ENCODE results near the gene FXN. TPM values are rescaled to one million over a fixed set of nuclear protein-coding genes. Genes with fewer than 3 reads are reported as not detected.

FXN gene
- total RNA-seq, 3 donors from 2014 or later: 3.8 to 7.5 (median 6.9) TPM

DNA sequence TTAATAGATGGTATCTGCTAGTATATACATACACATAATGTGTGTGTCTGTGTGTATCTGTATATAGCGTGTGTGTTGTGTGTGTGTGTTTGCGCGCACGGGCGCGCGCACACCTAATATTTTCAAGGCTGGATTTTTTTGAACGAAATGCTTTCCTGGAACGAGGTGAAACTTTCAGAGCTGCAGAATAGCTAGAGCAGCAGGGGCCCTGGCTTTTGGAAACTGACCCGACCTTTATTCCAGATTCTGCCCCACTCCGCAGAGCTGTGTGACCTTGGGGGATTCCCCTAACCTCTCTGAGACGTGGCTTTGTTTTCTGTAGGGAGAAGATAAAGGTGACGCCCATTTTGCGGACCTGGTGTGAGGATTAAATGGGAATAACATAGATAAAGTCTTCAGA, 757 bp downstream of the FXN start:
- H3K4me1 ChIP-seq: no peaks in the 10 kb centered on the region
- no peaks in the 10 kb centered on the region for H3K9me3 ChIP-seq
- H3K27ac ChIP-seq: peak overlapping the region; percentile 73 to 91
- H3K36me3 ChIP-seq: no peaks in the 10 kb centered on the region
- H3K27me3 ChIP-seq: no peaks in the 10 kb centered on the region
- TF ChIP-seq POLR2AphosphoS5 (IDR thresholded peaks at IDR 0.05) (no peak), POLR2A (IDR thresholded peaks at IDR 0.05) (no peak), CTCF (IDR thresholded peaks at IDR 0.05) (no peak)
- H3K4me3 ChIP-seq: peak overlapping the region; percentile 61 to 92 (median 74)
- intact Hi-C loops (cut with DNase I; ENCODE audit: low total_unique reads): no loop called here
- DNase-seq (ENCODE audit: low spot score in 2 of 2): no peak

DNA sequence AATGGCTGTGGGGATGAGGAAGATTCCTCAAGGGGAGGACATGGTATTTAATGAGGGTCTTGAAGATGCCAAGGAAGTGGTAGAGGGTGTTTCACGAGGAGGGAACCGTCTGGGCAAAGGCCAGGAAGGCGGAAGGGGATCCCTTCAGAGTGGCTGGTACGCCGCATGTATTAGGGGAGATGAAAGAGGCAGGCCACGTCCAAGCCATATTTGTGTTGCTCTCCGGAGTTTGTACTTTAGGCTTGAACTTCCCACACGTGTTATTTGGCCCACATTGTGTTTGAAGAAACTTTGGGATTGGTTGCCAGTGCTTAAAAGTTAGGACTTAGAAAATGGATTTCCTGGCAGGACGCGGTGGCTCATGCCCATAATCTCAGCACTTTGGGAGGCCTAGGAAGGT, 1.2 kb downstream of the FXN start:
- Histone ChIP-seq H3K27ac (peak overlapping the region; percentile 73 to 91), H3K36me3 (no peaks in the 10 kb centered on the region), H3K4me1 (no peaks in the 10 kb centered on the region), H3K9me3 (no peaks in the 10 kb centered on the region), H3K4me3 (peak overlapping the region; percentile 61 to 92 (median 74)), H3K27me3 (no peaks in the 10 kb centered on the region)
- intact Hi-C loops (cut with DNase I; ENCODE audit: low total_unique reads): no loop called here
- TF ChIP-seq POLR2AphosphoS5 (IDR thresholded peaks at IDR 0.05): no peak
- no peak for TF ChIP-seq CTCF (IDR thresholded peaks at IDR 0.05)
- no peak for TF ChIP-seq POLR2A (IDR thresholded peaks at IDR 0.05)
- DNase-seq (ENCODE audit: low spot score in 2 of 2): no peak

GRCh38 chr9:69040646-69041045, 5.1 kb downstream of the FXN start:
- Histone ChIP-seq H3K36me3 (no peaks in the 10 kb centered on the region), H3K9me3 (no peaks in the 10 kb centered on the region), H3K27ac (no peak overlapping the region), H3K4me3 (no peak overlapping the region), H3K27me3 (no peaks in the 10 kb centered on the region), H3K4me1 (no peaks in the 10 kb centered on the region)
- TF ChIP-seq POLR2A (IDR thresholded peaks at IDR 0.05) (no peak), POLR2AphosphoS5 (IDR thresholded peaks at IDR 0.05) (no peak), CTCF (IDR thresholded peaks at IDR 0.05) (no peak)
- intact Hi-C loops (cut with DNase I; ENCODE audit: low total_unique reads): no loop called here
- no peak for DNase-seq (ENCODE audit: low spot score in 2 of 2)

DNA sequence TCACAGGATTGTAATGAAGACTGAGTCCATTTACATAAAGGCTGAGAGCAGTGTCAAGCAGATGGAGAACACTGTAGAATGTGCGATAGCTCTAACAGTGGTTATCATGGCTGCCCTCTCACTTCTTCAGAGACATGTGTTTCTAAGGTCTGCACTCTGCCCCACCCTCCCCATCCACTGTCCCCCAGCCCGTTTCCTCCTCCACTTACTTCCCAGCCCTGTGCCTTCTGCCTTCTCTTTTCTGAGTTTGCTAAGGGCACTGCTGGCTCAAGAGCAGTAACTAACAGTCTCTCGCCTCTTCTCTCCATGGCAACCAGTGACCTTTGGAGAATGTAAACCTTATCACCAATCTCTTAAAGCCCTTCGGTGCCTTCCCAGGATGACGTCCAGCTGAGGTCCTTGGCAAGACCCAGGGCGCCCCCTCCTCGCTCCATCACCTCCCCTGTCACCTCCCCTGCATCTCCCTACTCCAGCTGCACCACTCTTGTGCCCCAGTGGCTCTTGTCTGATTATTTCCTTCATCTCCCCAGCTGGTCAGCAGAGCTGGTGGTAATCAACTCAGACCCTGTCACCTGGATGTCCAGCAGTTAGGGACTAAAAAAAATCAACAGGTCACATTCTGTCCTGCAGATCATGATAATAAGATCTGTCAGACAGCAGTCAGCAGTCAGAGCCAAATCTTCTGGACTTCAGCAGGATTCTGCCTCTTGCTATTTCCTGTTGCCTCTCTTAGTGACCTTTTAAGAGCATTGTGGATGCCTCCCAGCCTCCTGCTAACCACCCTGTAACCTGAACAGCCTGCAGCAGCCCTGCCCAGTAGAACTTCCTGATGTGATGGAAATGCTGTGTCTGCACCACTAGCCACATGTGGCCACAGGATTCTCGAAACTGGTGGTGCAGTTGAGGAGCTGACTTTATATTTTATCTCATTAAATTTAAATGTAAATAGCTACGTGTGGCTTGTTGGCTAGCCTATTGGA, 9.0 kb downstream of the FXN start:
- Histone ChIP-seq H3K4me3 (no peak overlapping the region), H3K27ac (no peak overlapping the region), H3K4me1 (no peaks in the 10 kb centered on the region), H3K9me3 (no peaks in the 10 kb centered on the region), H3K36me3 (no peaks in the 10 kb centered on the region), H3K27me3 (no peaks in the 10 kb centered on the region)
- DNase-seq (ENCODE audit: low spot score in 2 of 2): no peak
- intact Hi-C loops (cut with DNase I; ENCODE audit: low total_unique reads): no loop called here
- TF ChIP-seq CTCF (IDR thresholded peaks at IDR 0.05) (no peak), POLR2A (IDR thresholded peaks at IDR 0.05) (no peak), POLR2AphosphoS5 (IDR thresholded peaks at IDR 0.05) (no peak)

- no peaks in the 10 kb centered on the region for H3K36me3 ChIP-seq
- no peak for DNase-seq (ENCODE audit: low spot score in 2 of 2)
- no peak overlapping the region for H3K27ac ChIP-seq
- H3K4me3 ChIP-seq: no peak overlapping the region
- H3K9me3 ChIP-seq: no peaks in the 10 kb centered on the region
- intact Hi-C loops (cut with DNase I; ENCODE audit: low total_unique reads): no loop called here
- H3K4me1 ChIP-seq: no peaks in the 10 kb centered on the region
- no peaks in the 10 kb centered on the region for H3K27me3 ChIP-seq
- no peak for TF ChIP-seq CTCF (IDR thresholded peaks at IDR 0.05)
- TF ChIP-seq POLR2A (IDR thresholded peaks at IDR 0.05): no peak
- TF ChIP-seq POLR2AphosphoS5 (IDR thresholded peaks at IDR 0.05): no peak
These were observed 10.3 kb downstream of the FXN start for GRCh38 chr9:69045821-69046220.

All from breast epithelium (tissue), 4 donors.